Measurements from ENCODE around the gene IL1F10. TPM values are rescaled to one million over a fixed set of nuclear protein-coding genes. Genes with fewer than 3 reads are reported as not detected.
A peak's percentile ranks its signal among the peaks of the same experiment; 100 is the strongest.
"Not testable (repeated sequence)": the region's sequence is repeated elsewhere in the genome, so short reads cannot be mapped to it uniquely, and the experiment has no call there.

The IL1F10 gene
- total RNA-seq, 2 experiments from 2014 or later = not detected

- intact Hi-C loops (cut with micrococcal nuclease) = no loop called here
- ATAC-seq (no peak), DNase-seq (no peak)
- Mint-ChIP-seq H3K36me3 (ENCODE audit: low read depth) (no peaks in the 10 kb centered on the region), H3K27ac (no peak overlapping the region), H3K4me1 (ENCODE audit: low read depth) (no peaks in the 10 kb centered on the region), H3K9me3 (peaks cover 3% of the 10 kb centered on the region), H3K27me3 (no peaks in the 10 kb centered on the region), H3K4me3 (no peak overlapping the region)
- no peak for TF ChIP-seq CTCF (IDR thresholded peaks at IDR 0.05)
- ChIA-PET POLR2A (no interaction called here), CTCF (interaction anchor here (0.7 to 3.6 kb wide), 6 partner anchors 10 to 129 kb away, joined by 3 to 30 read pairs (median 5); no protein-coding TSS in a partner anchor)
Observed at GRCh38 chr2:113089916-113090315, 22.1 kb downstream of the IL1F10 start.

- no peak for TF ChIP-seq CTCF (IDR thresholded peaks at IDR 0.05)
- Mint-ChIP-seq H3K9me3 (peaks cover 9% of the 10 kb centered on the region), H3K27me3 (no peaks in the 10 kb centered on the region), H3K27ac (no peak overlapping the region), H3K4me1 (ENCODE audit: low read depth) (no peaks in the 10 kb centered on the region), H3K36me3 (ENCODE audit: low read depth) (no peaks in the 10 kb centered on the region), H3K4me3 (no peak overlapping the region)
- ChIA-PET CTCF (interaction anchor here (1.1 to 3.6 kb wide), 2 partner anchors 12 to 14 kb away, joined by 3 to 30 read pairs; no protein-coding TSS in a partner anchor), POLR2A (no interaction called here)
- intact Hi-C loops (cut with micrococcal nuclease) = no loop called here
- DNase-seq (no peak), ATAC-seq (no peak)
Observed at GRCh38 chr2:113091231-113091896, 23.6 kb downstream of the IL1F10 start.

- POLR2A ChIA-PET = interaction anchor here (0.6 to 1.2 kb wide), 4 partner anchors 11 to 33 kb away, joined by 3 to 4 read pairs (median 3); no protein-coding TSS in a partner anchor
- H3K4me3 Mint-ChIP-seq = no peak overlapping the region
- H3K27ac Mint-ChIP-seq = no peak overlapping the region
- peaks cover 7% of the 10 kb centered on the region for H3K36me3 Mint-ChIP-seq (ENCODE audit: low read depth)
- no peak for TF ChIP-seq CTCF (IDR thresholded peaks at IDR 0.05)
- ATAC-seq (no peak), DNase-seq (no peak)
- H3K27me3 Mint-ChIP-seq = no peaks in the 10 kb centered on the region
- H3K9me3 Mint-ChIP-seq = peaks cover 17% of the 10 kb centered on the region
- intact Hi-C loops (cut with micrococcal nuclease) = no loop called here
- peaks cover 16% of the 10 kb centered on the region for H3K4me1 Mint-ChIP-seq (ENCODE audit: low read depth)
- CTCF ChIA-PET = interaction anchor here (0.9 to 1.3 kb wide), 3 partner anchors 13 to 43 kb away, joined by 4 to 5 read pairs (median 4); no protein-coding TSS in a partner anchor
Observed at GRCh38 chr2:113092864-113093612, 25.3 kb downstream of the IL1F10 start.

- ATAC-seq = no peak
- CTCF ChIA-PET = interaction anchor here (1.3 kb wide), 2 partner anchors 14 to 43 kb away, joined by 4 to 5 read pairs; no protein-coding TSS in a partner anchor
- H3K36me3 Mint-ChIP-seq (ENCODE audit: low read depth) = peaks cover 7% of the 10 kb centered on the region
- H3K4me3 Mint-ChIP-seq = no peak overlapping the region
- intact Hi-C loops (cut with micrococcal nuclease) = no loop called here
- H3K27ac Mint-ChIP-seq = no peak overlapping the region
- H3K27me3 Mint-ChIP-seq = no peaks in the 10 kb centered on the region
- H3K4me1 Mint-ChIP-seq (ENCODE audit: low read depth) = peaks cover 22% of the 10 kb centered on the region
- POLR2A ChIA-PET = interaction anchor here (0.7 to 1.2 kb wide), 2 partner anchors 11 to 12 kb away, joined by 3 read pairs; no protein-coding TSS in a partner anchor
- DNase-seq = no peak
- TF ChIP-seq CTCF (IDR thresholded peaks at IDR 0.05) = no peak
- peaks cover 20% of the 10 kb centered on the region for H3K9me3 Mint-ChIP-seq
Observed at GRCh38 chr2:113093613-113093977, 25.8 kb downstream of the IL1F10 start.

GRCh38 chr2:113096306-113096705, 28.5 kb downstream of the IL1F10 start:
- DNase-seq; H3K27ac Mint-ChIP-seq; H3K36me3 Mint-ChIP-seq (ENCODE audit: low read depth); H3K27me3 Mint-ChIP-seq; POLR2A ChIA-PET; intact Hi-C loops (cut with micrococcal nuclease); H3K4me3 Mint-ChIP-seq; ATAC-seq: not testable (repeated sequence)
- H3K4me1 Mint-ChIP-seq (ENCODE audit: low read depth) = peaks cover 22% of the 10 kb centered on the region
- H3K9me3 Mint-ChIP-seq = peaks cover 20% of the 10 kb centered on the region
- CTCF ChIA-PET = interaction anchor here (2.9 kb wide), 2 partner anchors 17 to 42 kb away, joined by 13 to 19 read pairs; no protein-coding TSS in a partner anchor

- peak; percentile 27 for ATAC-seq
- H3K36me3 Mint-ChIP-seq (ENCODE audit: low read depth); DNase-seq; H3K4me3 Mint-ChIP-seq; intact Hi-C loops (cut with micrococcal nuclease); H3K27me3 Mint-ChIP-seq: not testable (repeated sequence)
- CTCF ChIA-PET = interaction anchor here (0.9 to 2.9 kb wide), 6 partner anchors 8 to 273 kb away, joined by 3 to 19 read pairs (median 6); no protein-coding TSS in a partner anchor
- Mint-ChIP-seq H3K27ac (peak overlapping the region; percentile 76), H3K4me1 (ENCODE audit: low read depth) (peaks cover 22% of the 10 kb centered on the region), H3K9me3 (peaks cover 20% of the 10 kb centered on the region)
- POLR2A ChIA-PET = interaction anchor here (2.1 kb wide), 1 partner anchor 20 kb away, joined by 7 read pairs; no protein-coding TSS in a partner anchor
Observed at GRCh38 chr2:113096842-113097618, 29.3 kb downstream of the IL1F10 start.

Measured in activated CD8-positive, alpha-beta T cell treated with anti-CD3 and anti-CD28 coated beads for 36 hours (primary cell).